Trophoblast cell (in vitro differentiated cells and primary cell): ENCODE data around the gene SFTPB. TPM values are rescaled to one million over a fixed set of nuclear protein-coding genes. Genes with fewer than 3 reads are reported as not detected.
A peak's percentile ranks its signal among the peaks of the same experiment; 100 is the strongest.

ENCODE experiments used
- DNase-seq, 2 donors: peaks; one replicate each; pipeline ENCODE4 v3.0.0-alpha.2; 2016
- H2AFZ ChIP-seq: 2 replicates; pipeline ENCODE4 v1.6.1; 2013; ENCODE audit warnings: low read length, moderate library complexity, mild to moderate bottlenecking; ENCODE audit not compliant: insufficient read depth, poor library complexity
- H2AK5ac ChIP-seq: 2 replicates; pipeline ENCODE4 v1.6.1; 2013; ENCODE audit warnings: mild to moderate bottlenecking, low read length
- H2BK120ac ChIP-seq: 2 replicates; pipeline ENCODE4 v1.6.1; 2013; ENCODE audit warnings: low read length, mild to moderate bottlenecking, moderate library complexity; ENCODE audit not compliant: insufficient read depth, poor library complexity
- H2BK12ac ChIP-seq: 2 replicates; pipeline ENCODE4 v1.6.1; 2013; ENCODE audit warnings: mild to moderate bottlenecking, low read length, moderate library complexity
- H2BK5ac ChIP-seq: 2 replicates; pipeline ENCODE4 v1.6.1; 2013; ENCODE audit warnings: low read length, low read depth, moderate library complexity, mild to moderate bottlenecking; ENCODE audit not compliant: poor library complexity
- H3K14ac ChIP-seq: 2 replicates; pipeline ENCODE4 v1.6.1; 2013; ENCODE audit warnings: mild to moderate bottlenecking, low read length
- H3K18ac ChIP-seq: 2 replicates; pipeline ENCODE4 v1.6.1; 2013; ENCODE audit warnings: mild to moderate bottlenecking, low read length
- H3K23ac ChIP-seq: 2 replicates; pipeline ENCODE4 v1.6.1; 2013; ENCODE audit warnings: low read length
- H3K27ac ChIP-seq: 2 replicates; pipeline ENCODE4 v1.5.1; 2013; ENCODE audit warnings: low read depth, mild to moderate bottlenecking, inconsistent platforms, low read length, moderate library complexity
- H3K27me3 ChIP-seq: 2 replicates; pipeline ENCODE4 v1.6.1; 2013; ENCODE audit warnings: inconsistent platforms, mild to moderate bottlenecking, low read length, moderate library complexity; ENCODE audit not compliant: insufficient read depth
- H3K36me3 ChIP-seq, 2 experiments: 1 replicate in 1 of 2; 2 replicates in 1 of 2; pipeline ENCODE4 v1.6.1; 2013; ENCODE audit warnings: low read length in 2 of 2, mild to moderate bottlenecking in 2 of 2, moderate library complexity in 1 of 2; ENCODE audit not compliant: insufficient read depth in 2 of 2, control insufficient read depth in 1 of 2
- H3K4ac ChIP-seq: 2 replicates; pipeline ENCODE4 v1.6.1; 2013; ENCODE audit warnings: low read depth, mild to moderate bottlenecking, low read length, moderate library complexity
- H3K4me1 ChIP-seq, 2 experiments: 1 replicate in 1 of 2; 2 replicates in 1 of 2; pipeline ENCODE4 v1.6.1; 2013; ENCODE audit warnings: low read length in 2 of 2, mild to moderate bottlenecking in 2 of 2, moderate library complexity in 1 of 2; ENCODE audit not compliant: insufficient read depth in 2 of 2, control insufficient read depth in 1 of 2
- H3K4me2 ChIP-seq: 2 replicates; pipeline ENCODE4 v1.6.1; 2013; ENCODE audit warnings: inconsistent platforms, mild to moderate bottlenecking, low read length, moderate library complexity
- H3K4me3 ChIP-seq: 2 replicates; pipeline ENCODE4 v1.5.1; 2013; ENCODE audit warnings: mild to moderate bottlenecking, low read depth, low read length, inconsistent platforms
- H3K79me1 ChIP-seq: one replicate; pipeline ENCODE4 v1.6.1; 2013; ENCODE audit warnings: low read length
- H3K79me2 ChIP-seq: 2 replicates; pipeline ENCODE4 v1.6.1; 2013; ENCODE audit warnings: low read length, mild to moderate bottlenecking; ENCODE audit not compliant: control insufficient read depth, insufficient read depth, poor library complexity
- H3K9ac ChIP-seq: 2 replicates; pipeline ENCODE4 v1.6.1; 2013; ENCODE audit warnings: mild to moderate bottlenecking, low read length
- H3K9me3 ChIP-seq: 2 replicates; pipeline ENCODE4 v1.6.1; 2013; ENCODE audit warnings: low read depth, mild to moderate bottlenecking, control low read depth, inconsistent platforms, low read length; ENCODE audit not compliant: insufficient read depth
- H4K12ac ChIP-seq: 2 replicates; pipeline ENCODE4 v1.6.1; 2013; ENCODE audit warnings: low read depth, mild to moderate bottlenecking, low read length, moderate library complexity
- H4K8ac ChIP-seq: 2 replicates; pipeline ENCODE4 v1.6.1; 2013; ENCODE audit warnings: low read depth, mild to moderate bottlenecking, low read length, moderate library complexity
- H4K91ac ChIP-seq: one replicate; pipeline ENCODE4 v1.6.1; 2013; ENCODE audit warnings: low read depth, mild to moderate bottlenecking, low read length, moderate library complexity
- WGBS: extraction: QIAGEN DNeasy Blood & Tissue Kit; methylation state at CpG from one replicate; pipeline ENCODE4 v1.1.7; 2013; ENCODE audit warnings: missing lambda C conversion rate; ENCODE audit not compliant: insufficient read length, insufficient coverage; ENCODE audit errors: extremely low coverage; 5-methylcytosine and 5-hydroxymethylcytosine counted together
- polyA plus RNA-seq: library from polyadenylated mRNA; stranded (reverse); fragments of 200-250 nt; gene quantifications from 2 replicates; pipeline ENCODE4 v1.2.3, GENCODE V29; 2013

The SFTPB gene
- polyA plus RNA-seq, result 0.14 and 0.15 TPM in 2 replicates

- no peak within 1 kb of the TSS for H3K9ac ChIP-seq
- no peak within 1 kb of the TSS for H2BK120ac ChIP-seq
- H4K12ac ChIP-seq, result no peak within 1 kb of the TSS
- no peaks in the 10 kb centered on the region for H3K27me3 ChIP-seq
- no peak within 1 kb of the TSS for H4K91ac ChIP-seq
- H2BK12ac ChIP-seq, result no peak within 1 kb of the TSS
- no peak within 1 kb of the TSS for H4K8ac ChIP-seq
- WGBS, result no CpG with 5 or more reads among the region's 5 CpGs
- no peaks in the 10 kb centered on the region for H3K36me3 ChIP-seq
- H3K9me3 ChIP-seq, result peaks cover 4% of the 10 kb centered on the region
- no peak for DNase-seq
- no peak within 1 kb of the TSS for H3K4ac ChIP-seq
- H2BK5ac ChIP-seq, result no peak within 1 kb of the TSS
- H3K4me2 ChIP-seq, result no peak within 1 kb of the TSS
- H3K14ac ChIP-seq, result no peak within 1 kb of the TSS
- no peaks in the 10 kb centered on the region for H3K79me2 ChIP-seq
- no peak within 1 kb of the TSS for H2AFZ ChIP-seq
- no peak within 1 kb of the TSS for H3K4me3 ChIP-seq
- peaks cover 5 to 8% of the 10 kb centered on the region in 2 experiments for H3K4me1 ChIP-seq
- H2AK5ac ChIP-seq, result no peak within 1 kb of the TSS
- H3K23ac ChIP-seq, result no peak within 1 kb of the TSS
- peaks cover 4% of the 10 kb centered on the region for H3K79me1 ChIP-seq
- no peak within 1 kb of the TSS for H3K18ac ChIP-seq
- H3K27ac ChIP-seq, result no peak within 1 kb of the TSS
Measured at GRCh38 chr2:85668009-85668856, at the start of gene SFTPB. TSS of gene SFTPB (minus strand) at chr2:85668199. CDS start at chr2:85668183, 16 bp downstream.

- Histone ChIP-seq H3K14ac (no peak overlapping the region), H2BK12ac (no peak overlapping the region), H3K27ac (no peak overlapping the region), H2BK120ac (no peak overlapping the region), H4K8ac (no peak overlapping the region), H2AK5ac (no peak overlapping the region), H2AFZ (no peak overlapping the region), H3K27me3 (no peaks in the 10 kb centered on the region), H3K36me3 (no peaks in the 10 kb centered on the region), H3K79me2 (no peaks in the 10 kb centered on the region), H4K12ac (no peak overlapping the region), H3K4me1 (peaks cover 0 to 2% of the 10 kb centered on the region in 2 experiments), H3K9ac (no peak overlapping the region), H3K9me3 (peaks cover 4% of the 10 kb centered on the region), H3K4me2 (no peak overlapping the region), H3K18ac (no peak overlapping the region), H2BK5ac (no peak overlapping the region), H4K91ac (no peak overlapping the region), H3K4me3 (no peak overlapping the region), H3K23ac (no peak overlapping the region), H3K4ac (no peak overlapping the region), H3K79me1 (peaks cover 1% of the 10 kb centered on the region)
- DNase-seq, result no peak
- no CpG with 5 or more reads among the region's 15 CpGs for WGBS
Measured at GRCh38 chr2:85717308-85718008, 49.5 kb upstream of the SFTPB start.

- no peak overlapping the region for H4K91ac ChIP-seq
- H3K9me3 ChIP-seq, result peaks cover 4% of the 10 kb centered on the region
- H3K18ac ChIP-seq, result no peak overlapping the region
- H3K4me2 ChIP-seq, result peak overlapping the region; percentile 18
- no peak overlapping the region for H4K8ac ChIP-seq
- no peaks in the 10 kb centered on the region for H3K27me3 ChIP-seq
- no peak overlapping the region for H3K27ac ChIP-seq
- H2BK120ac ChIP-seq, result no peak overlapping the region
- H3K4me1 ChIP-seq, result peaks cover 6% of the 10 kb centered on the region in 2 experiments
- no peak overlapping the region for H3K4me3 ChIP-seq
- H2BK5ac ChIP-seq, result no peak overlapping the region
- H3K23ac ChIP-seq, result no peak overlapping the region
- no peak overlapping the region for H3K4ac ChIP-seq
- no peaks in the 10 kb centered on the region for H3K79me2 ChIP-seq
- H2BK12ac ChIP-seq, result no peak overlapping the region
- no peaks in the 10 kb centered on the region for H3K36me3 ChIP-seq
- H4K12ac ChIP-seq, result no peak overlapping the region
- H3K79me1 ChIP-seq, result peaks cover 3% of the 10 kb centered on the region
- no peak for DNase-seq
- H3K14ac ChIP-seq, result no peak overlapping the region
- no peak overlapping the region for H2AFZ ChIP-seq
- WGBS, result no CpG with 5 or more reads among the region's 13 CpGs
- no peak overlapping the region for H2AK5ac ChIP-seq
- no peak overlapping the region for H3K9ac ChIP-seq
Measured at GRCh38 chr2:85716346-85716914, 48.4 kb upstream of the SFTPB start.

- H4K8ac ChIP-seq, result no peak overlapping the region
- H3K4me2 ChIP-seq, result no peak overlapping the region
- no peak overlapping the region for H3K4me3 ChIP-seq
- peaks cover 16 to 17% of the 10 kb centered on the region in 2 experiments for H3K4me1 ChIP-seq
- H3K27ac ChIP-seq, result no peak overlapping the region
- peaks cover 4% of the 10 kb centered on the region for H3K9me3 ChIP-seq
- H4K12ac ChIP-seq, result no peak overlapping the region
- no peaks in the 10 kb centered on the region for H3K27me3 ChIP-seq
- H2BK12ac ChIP-seq, result no peak overlapping the region
- no peak for DNase-seq
- no peak overlapping the region for H2AFZ ChIP-seq
- no peak overlapping the region for H3K4ac ChIP-seq
- no peaks in the 10 kb centered on the region for H3K36me3 ChIP-seq
- no peak overlapping the region for H2BK5ac ChIP-seq
- no peak overlapping the region for H2BK120ac ChIP-seq
- H3K23ac ChIP-seq, result no peak overlapping the region
- no peak overlapping the region for H4K91ac ChIP-seq
- peaks cover 8% of the 10 kb centered on the region for H3K79me1 ChIP-seq
- H3K14ac ChIP-seq, result no peak overlapping the region
- no peak overlapping the region for H3K18ac ChIP-seq
- no CpG with 5 or more reads among the region's 8 CpGs for WGBS
- H2AK5ac ChIP-seq, result no peak overlapping the region
- H3K79me2 ChIP-seq, result no peaks in the 10 kb centered on the region
- no peak overlapping the region for H3K9ac ChIP-seq
Measured at GRCh38 chr2:85714841-85715240, 46.8 kb upstream of the SFTPB start.
